Heart right ventricle (tissue), 16 donors: ENCODE measurements around the gene TFEB. TPM values are rescaled to one million over a fixed set of nuclear protein-coding genes. Genes with fewer than 3 reads are reported as not detected.

Experiments used
- ATAC-seq, 8 donors: fragments of 200-7000 bp; cut with Tn5 transposase; one replicate each; pipeline ENCODE4 v1.9.1; 2020; ENCODE audit warnings: mild to moderate bottlenecking in 8 of 8, moderate library complexity in 8 of 8, moderate number of reproducible peaks in 1 of 8
- DNase-seq, 2 donors: peaks; one replicate each; pipeline ENCODE4 v3.0.0-alpha.2; 2020
- H3K27ac ChIP-seq, 10 donors: fragments of 200-600 bp; sonication (generic) in 2 of 10; one replicate each; pipeline versions ENCODE4 v1.5.0 to v1.8.0; 2020 to 2022; ENCODE audit warnings: mild to moderate bottlenecking in 3 of 10
- H3K27me3 ChIP-seq, 7 donors: fragments of 200-600 bp; one replicate each; pipeline ENCODE4 v1.8.0; 2021 to 2022; ENCODE audit warnings: mild to moderate bottlenecking in 2 of 7
- H3K36me3 ChIP-seq, 9 donors: fragments of 200-600 bp; sonication (generic) in 1 of 9; one replicate each; pipeline versions ENCODE4 v1.5.0 to v1.8.0; 2020 to 2022; ENCODE audit warnings: mild to moderate bottlenecking in 2 of 9
- H3K4me1 ChIP-seq, 9 donors: fragments of 200-600 bp; sonication (generic) in 1 of 9; one replicate each; pipeline versions ENCODE4 v1.5.0 to v1.8.0; 2020 to 2022; ENCODE audit warnings: mild to moderate bottlenecking in 4 of 9
- H3K4me3 ChIP-seq, 10 donors: fragments of 200-600 bp; sonication (generic) in 2 of 10; one replicate each; pipeline versions ENCODE4 v1.5.0 to v1.8.0; 2020 to 2022; ENCODE audit warnings: mild to moderate bottlenecking in 7 of 10, moderate library complexity in 2 of 10
- H3K9me3 ChIP-seq, 11 donors: fragments of 200-600 bp in 10 of 11; sonication (generic) in 2 of 11; one replicate each; pipeline versions ENCODE4 v1.5.0 to v1.8.0; 2013 to 2022; ENCODE audit warnings: mild to moderate bottlenecking in 2 of 11, control low read depth in 1 of 11, moderate library complexity in 1 of 11
- CTCF ChIP-seq, 9 donors: fragments of 200-600 bp; sonication (generic) in 2 of 9; IDR thresholded peaks; one replicate each; pipeline versions ENCODE4 v1.5.0 to v1.8.0; 2021 to 2022; ENCODE audit warnings: antibody characterized with exemption in 9 of 9, mild to moderate bottlenecking in 5 of 9, moderate library complexity in 1 of 9
- whole genome bisulfite sequencing, 2 donors: extraction: QIAGEN DNeasy Blood & Tissue Kit; methylation state at CpG; one replicate each; pipeline ENCODE4 v1.1.7; 2013; ENCODE audit warnings: inconsistent platforms in 1 of 2; 5-methylcytosine and 5-hydroxymethylcytosine counted together
- intact Hi-C, 10 donors: fragments of 100-400 bp; cut with DNase I; formaldehyde crosslinking; loops; one replicate each; pipeline versions ENCODE4 v1.11.1 to v1.14.2; 2022
- polyA plus RNA-seq, 2 donors: library from polyadenylated mRNA; stranded (reverse); fragments of 200-250 nt; gene quantifications; one replicate each; pipeline ENCODE4 v1.2.3, GENCODE V29; 2013
- total RNA-seq, 10 donors: library from RNA; stranded (reverse); fragmentation: NEBNext Ultra II Directional in 3 of 10; extraction: Animal tissue kit (Norgen Biotek cat#: 25700) in 3 of 10; gene quantifications; one replicate each; pipeline versions ENCODE4 v1.2.1 to v1.2.4, GENCODE V29; 2021 to 2023
- donor health status: Arrhythmogenic right ventricular cardiomyopathy.
- donor health status: ischemic (EF 13 %, LVEDD 7.1; RV severe dilation, severe dysfunction).
- donor health status: healthy with polysubstance abuse.
- donor health status: DM: no; HTN: yes; CAD: no.
- donor health status: DM: no; HTN: no; CAD: no.
- donor health status: ischemic (EF 25% LVEDD 6.9; RV normal size, moderate dysfunction).
- donor health status: ischemic (EF 25% LVEDD 5.7; RV mildly dilated, moderate dysfunction).
- donor health status: healthy.
- donor health status: DM: yes; HTN: yes; CAD: no.
- donor health status: Ischemic cardiomyopathy.
- donor health status: ischemic (EF 35%, LVEDD 5.7; RV mildly dilated, moderate dysfunction).
- donor health status: nonischemic (EF 11% LVEDD 7.7; RV severe dilation, severe dysfunction).
- donor health status: DM: yes; HTN: yes; CAD: no.
- donor health status: PGD.
- donor health status: ischemic (EF 29% LVEDD 5.4; RV normal size, mild dysfunction).
- donor health status: nonischemic (EF 23%, LVEDD 6.1; RV moderate dilation, normal function).

TFEB gene
- total and polyA plus RNA-seq, 12 donors = 29.2 to 52.3 (median 39.6) TPM

GRCh38 chr6:41732591-41733359 is 2.6 kb downstream of the TFEB start:
- no peak for TF ChIP-seq CTCF (IDR thresholded peaks at IDR 0.05)
- Histone ChIP-seq H3K27me3 (no peaks in the 10 kb centered on the region), H3K4me1 (peaks cover 19 to 70% (median 64%) of the 10 kb centered on the region in 9 donors), H3K27ac (peak overlapping the region; percentile 97 to 100 (median 100)), H3K36me3 (no peaks in the 10 kb centered on the region), H3K9me3 (no peaks in the 10 kb centered on the region), H3K4me3 (peak overlapping the region; percentile 75 to 99 (median 92))
- peak in 1 of 8 donors; percentile 6 for ATAC-seq
- 56 to 62% methylated on average over 8 of the region's 8 CpGs for WGBS, 2 donors
- intact Hi-C loops = loop anchor here in 3 of 10 donors (2.0 to 5.0 kb wide), 3 partner anchors 26 to 660 kb away; partner anchors contain the start of genes NFYA (in 1 of the 3) and OARD1 (in 1 of the 3)
- DNase-seq = no peak

GRCh38 chr6:41732149-41732548 is 3.3 kb downstream of the TFEB start:
- ATAC-seq = no peak
- H3K4me1 ChIP-seq = peaks cover 21 to 75% (median 69%) of the 10 kb centered on the region in 9 donors
- no peak for DNase-seq
- no peaks in the 10 kb centered on the region for H3K9me3 ChIP-seq
- intact Hi-C loops = loop anchor here in 3 of 10 donors (2.0 to 5.0 kb wide), 3 partner anchors 25 to 660 kb away; partner anchors contain the start of genes NFYA (in 1 of the 3) and OARD1 (in 1 of the 3)
- TF ChIP-seq CTCF (IDR thresholded peaks at IDR 0.05) = no peak
- no peak overlapping the region for H3K4me3 ChIP-seq
- H3K27ac ChIP-seq = peak overlapping the region in 1 of 10 donors; percentile 100
- no peaks in the 10 kb centered on the region for H3K36me3 ChIP-seq
- no peaks in the 10 kb centered on the region for H3K27me3 ChIP-seq

- 73 to 79% methylated on average over 7 of the region's 7 CpGs for WGBS, 2 donors
- Histone ChIP-seq H3K4me3 (no peak overlapping the region), H3K27me3 (no peaks in the 10 kb centered on the region), H3K27ac (peak overlapping the region in 1 of 10 donors; percentile 39), H3K4me1 (peaks cover 21 to 80% (median 73%) of the 10 kb centered on the region in 9 donors), H3K36me3 (no peaks in the 10 kb centered on the region), H3K9me3 (no peaks in the 10 kb centered on the region)
- intact Hi-C loops = loop anchor here in 3 of 10 donors (2.0 to 5.0 kb wide), 3 partner anchors 25 to 659 kb away; partner anchors contain the start of genes NFYA (in 1 of the 3) and OARD1 (in 1 of the 3)
- DNase-seq (no peak), ATAC-seq (no peak)
- TF ChIP-seq CTCF (IDR thresholded peaks at IDR 0.05) = no peak
Observed at GRCh38 chr6:41731561-41732086, 3.8 kb downstream of the TFEB start.

- Histone ChIP-seq H3K4me1 (peaks cover 21 to 83% (median 77%) of the 10 kb centered on the region in 9 donors), H3K36me3 (no peaks in the 10 kb centered on the region), H3K27ac (peak overlapping the region in 2 of 10 donors; percentile 39 to 47), H3K4me3 (no peak overlapping the region), H3K9me3 (no peaks in the 10 kb centered on the region), H3K27me3 (no peaks in the 10 kb centered on the region)
- DNase-seq = no peak
- ATAC-seq = no peak
- TF ChIP-seq CTCF (IDR thresholded peaks at IDR 0.05) = no peak
- WGBS, 2 donors = 44 to 53% methylated on average over 9 of the region's 9 CpGs
- intact Hi-C loops = loop anchor here in 2 of 10 donors (5.0 kb wide), 2 partner anchors 33 to 658 kb away; partner anchors contain the start of genes NFYA (in 1 of the 2) and OARD1 (in 1 of the 2)
Observed at GRCh38 chr6:41730531-41731436, 4.6 kb downstream of the TFEB start.
